MCF 10A (cell line): ENCODE data around the gene CRYBB1. TPM values are rescaled to one million over a fixed set of nuclear protein-coding genes. Genes with fewer than 3 reads are reported as not detected.

Source experiments
- BruUV-seq: library from RNA; stranded (reverse); fragments of 400-500 nt; replicated peaks from 2 replicates; lab custom pipeline; 2021; lab: Mats Ljungman, UMichigan
- CTCF ChIA-PET: fragments of 300-600 bp; sonication (Branson Sonifier 250); formaldehyde crosslinking; extraction: SDS; loops from one replicate; lab custom pipeline; 2021; ENCODE audit warnings: antibody characterized with exemption, inconsistent platforms; lab: Yijun Ruan, JAX
- POLR2A ChIA-PET: fragments of 300-600, 350-650 bp; sonication (Branson Sonifier 250); formaldehyde crosslinking; extraction: SDS; loops from one replicate; lab custom pipeline; 2020; ENCODE audit warnings: antibody characterized with exemption, inconsistent platforms; lab: Yijun Ruan, JAX
- DNase-seq: peaks from one replicate; pipeline ENCODE4 v3.0.0-alpha.2; 2018; ENCODE audit not compliant: unreplicated experiment
- H3K27ac Mint-ChIP-seq: one replicate; pipeline ENCODE4 v1.8.0; 2022; ENCODE audit warnings: mild to moderate bottlenecking, low read depth, mixed read lengths; ENCODE audit not compliant: unreplicated experiment
- H3K27me3 Mint-ChIP-seq: one replicate; pipeline ENCODE4 v1.8.0; 2022; ENCODE audit warnings: mixed read lengths; ENCODE audit not compliant: insufficient read depth, unreplicated experiment
- H3K36me3 Mint-ChIP-seq: one replicate; pipeline ENCODE4 v1.8.0; 2022; ENCODE audit warnings: mild to moderate bottlenecking, moderate library complexity, mixed read lengths; ENCODE audit not compliant: insufficient read depth, unreplicated experiment
- H3K4me1 Mint-ChIP-seq: one replicate; pipeline ENCODE4 v1.8.0; 2022; ENCODE audit warnings: mixed read lengths; ENCODE audit not compliant: insufficient read depth, unreplicated experiment
- H3K4me3 Mint-ChIP-seq: one replicate; pipeline ENCODE4 v1.8.0; 2022; ENCODE audit warnings: mild to moderate bottlenecking, moderate library complexity, mixed read lengths; ENCODE audit not compliant: unreplicated experiment
- H3K9me3 Mint-ChIP-seq: one replicate; pipeline ENCODE4 v1.8.0; 2022; ENCODE audit warnings: mixed read lengths; ENCODE audit not compliant: unreplicated experiment
- CTCF ChIP-seq: fragments of 200-600 bp; IDR thresholded peaks from one replicate; pipeline ENCODE4 v1.8.0; 2022; ENCODE audit warnings: antibody characterized with exemption, mild to moderate bottlenecking; ENCODE audit not compliant: unreplicated experiment
- intact Hi-C: fragments of 100-400 bp; cut with micrococcal nuclease; formaldehyde crosslinking; loops from 2 replicates; pipeline ENCODE4 v1.14.1; 2022
- total RNA-seq: library from RNA; stranded (reverse); gene quantifications from 2 replicates; pipeline ENCODE4 v1.2.3, GENCODE V29; 2022

The CRYBB1 gene
- total RNA-seq, 1 experiment from 2014 or later = not detected

GRCh38 chr22:26635117-26635516, 17.3 kb upstream of the CRYBB1 start:
- Mint-ChIP-seq H3K4me3 (no peak overlapping the region), H3K9me3 (no peaks in the 10 kb centered on the region), H3K27me3 (peaks cover 33% of the 10 kb centered on the region), H3K27ac (no peak overlapping the region), H3K4me1 (no peaks in the 10 kb centered on the region), H3K36me3 (no peaks in the 10 kb centered on the region)
- no peak for TF ChIP-seq CTCF
- DNase-seq = no peak
- ChIA-PET CTCF (no interaction called here), POLR2A (no interaction called here)
- no TSS peak for BruUV-seq
- intact Hi-C loops = no loop called here

- intact Hi-C loops = no loop called here
- Mint-ChIP-seq H3K9me3 (no peaks in the 10 kb centered on the region), H3K4me3 (no peak overlapping the region), H3K36me3 (no peaks in the 10 kb centered on the region), H3K27ac (no peak overlapping the region), H3K4me1 (no peaks in the 10 kb centered on the region), H3K27me3 (peaks cover 27% of the 10 kb centered on the region)
- no peak for TF ChIP-seq CTCF
- no TSS peak for BruUV-seq
- ChIA-PET POLR2A (no interaction called here), CTCF (no interaction called here)
- no peak for DNase-seq
Observed at GRCh38 chr22:26634189-26634588, 16.4 kb upstream of the CRYBB1 start.

GRCh38 chr22:26632422-26633155, 14.8 kb upstream of the CRYBB1 start:
- intact Hi-C loops = no loop called here
- H3K4me1 Mint-ChIP-seq = peaks cover 1% of the 10 kb centered on the region
- no TSS peak for BruUV-seq
- H3K9me3 Mint-ChIP-seq = no peaks in the 10 kb centered on the region
- no peak for TF ChIP-seq CTCF
- H3K36me3 Mint-ChIP-seq = no peaks in the 10 kb centered on the region
- H3K27me3 Mint-ChIP-seq = peaks cover 27% of the 10 kb centered on the region
- no peak overlapping the region for H3K4me3 Mint-ChIP-seq
- DNase-seq = no peak
- no peak overlapping the region for H3K27ac Mint-ChIP-seq
- CTCF ChIA-PET = interaction anchor here (0.6 kb wide), 1 partner anchor 12 kb away, joined by 3 read pairs; no protein-coding TSS in a partner anchor
- POLR2A ChIA-PET = no interaction called here

GRCh38 chr22:26631282-26631681, 13.5 kb upstream of the CRYBB1 start:
- Mint-ChIP-seq H3K4me3 (no peak overlapping the region), H3K9me3 (no peaks in the 10 kb centered on the region), H3K4me1 (peaks cover 7% of the 10 kb centered on the region), H3K27ac (no peak overlapping the region), H3K27me3 (peaks cover 27% of the 10 kb centered on the region), H3K36me3 (no peaks in the 10 kb centered on the region)
- CTCF ChIA-PET = no interaction called here
- BruUV-seq = no TSS peak
- no peak for TF ChIP-seq CTCF
- intact Hi-C loops = no loop called here
- POLR2A ChIA-PET = interaction anchor here (0.6 kb wide), 1 partner anchor 43 kb away, joined by 3 read pairs; no protein-coding TSS in a partner anchor
- no peak for DNase-seq
